ENCODE results near the gene TMEM170A.
A peak's percentile ranks its signal among the peaks of the same experiment; 100 is the strongest.
"Not testable (repeated sequence)": the region's sequence is repeated elsewhere in the genome, so short reads cannot be mapped to it uniquely, and the experiment has no call there.

The TMEM170A gene

DNA sequence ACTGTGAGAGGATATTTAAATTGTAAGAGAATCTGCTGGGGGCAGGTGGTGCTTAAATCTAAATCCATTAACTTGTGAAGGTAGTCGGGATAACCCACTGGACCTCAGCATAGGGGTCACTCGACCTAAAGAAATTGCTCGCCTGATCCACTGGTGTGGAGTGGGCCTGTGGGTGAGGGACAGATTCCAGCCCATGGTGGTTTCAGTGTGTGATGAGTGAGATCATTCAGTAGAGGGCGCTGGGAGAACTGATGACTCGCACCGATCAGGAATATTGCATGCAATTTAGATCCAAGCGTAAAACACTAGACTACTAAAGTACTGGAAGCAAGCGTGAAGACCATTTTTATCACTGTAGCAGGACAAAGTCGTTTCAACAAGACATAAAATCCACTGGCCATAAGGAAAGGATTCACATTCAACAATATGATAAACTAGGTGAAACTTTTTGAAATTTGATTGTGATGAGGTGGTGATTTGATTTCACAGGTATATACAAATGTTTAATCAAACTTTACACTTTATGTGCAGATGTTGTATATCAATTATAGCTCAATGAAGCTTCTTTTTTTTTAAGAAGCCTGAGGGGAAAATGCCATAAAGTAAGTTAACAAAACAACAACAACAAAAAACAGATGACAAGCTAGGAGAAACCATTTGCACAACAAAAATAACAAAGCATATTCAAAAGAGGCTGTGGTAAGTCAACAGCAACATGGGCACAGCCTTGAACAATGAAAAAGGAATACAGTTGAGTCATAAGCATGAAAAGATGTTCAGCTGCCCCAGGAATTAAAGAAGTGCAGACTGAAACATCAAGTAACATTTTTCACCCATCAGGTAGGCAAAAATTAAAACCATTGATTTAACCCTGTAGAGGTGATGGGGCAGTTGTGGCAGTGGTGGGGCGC is 7.5 kb upstream of the TMEM170A start:
- Mint-ChIP-seq H3K36me3 (no peaks in the 10 kb centered on the region), H3K4me3 (no peak overlapping the region), H3K27ac (no peak overlapping the region), H3K4me1 (no peaks in the 10 kb centered on the region), H3K9me3 (no peaks in the 10 kb centered on the region)
- peak; percentile 68 for ATAC-seq
- DNase-seq (ENCODE audit: low spot score in 2 of 2) = peak in 1 of 2 donors; percentile 54

DNA sequence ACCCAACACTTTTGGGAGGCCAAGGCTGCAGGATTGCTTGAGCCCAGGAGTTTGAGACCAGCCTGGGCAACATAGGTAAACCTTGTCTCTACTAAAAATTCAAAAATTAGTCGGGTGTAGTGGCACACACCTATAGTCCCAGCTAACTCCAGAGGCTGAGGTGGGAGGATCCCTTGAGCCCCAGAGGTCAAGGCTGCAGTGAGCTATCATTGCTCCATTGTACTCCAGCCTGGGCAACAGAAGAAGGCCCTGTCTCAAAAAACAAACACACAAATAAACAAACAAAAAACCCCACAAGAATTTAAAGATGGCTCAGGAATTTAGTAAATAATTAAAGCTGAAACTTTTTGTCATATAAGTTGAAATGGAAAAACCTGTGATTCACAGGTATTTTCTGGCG is 2.3 kb upstream of the TMEM170A start:
- no peaks in the 10 kb centered on the region for H3K9me3 Mint-ChIP-seq
- H3K4me3 Mint-ChIP-seq = no peak overlapping the region
- no peak overlapping the region for H3K27ac Mint-ChIP-seq

GRCh38 chr16:75463389-75464121 is 934 bp downstream of the TMEM170A start:
- peak; percentile 9 for ATAC-seq
- Mint-ChIP-seq H3K4me3 (peak overlapping the region; percentile 92), H3K27ac (peak overlapping the region; percentile 93), H3K36me3 (peaks cover 16% of the 10 kb centered on the region), H3K4me1 (peaks cover 53% of the 10 kb centered on the region)
- H3K9me3 Mint-ChIP-seq = not testable (repeated sequence)
- peak in 1 of 2 donors; percentile 56 for DNase-seq (ENCODE audit: low spot score in 2 of 2)

More for the DNA sequence above, 2.3 kb upstream of the TMEM170A start:
- Mint-ChIP-seq H3K36me3 (peaks cover 10% of the 10 kb centered on the region), H3K4me1 (peaks cover 26% of the 10 kb centered on the region)
- ATAC-seq (no peak), DNase-seq (ENCODE audit: low spot score in 2 of 2) (no peak)

GRCh38 chr16:75462806-75463205 is 1.7 kb downstream of the TMEM170A start:
- DNase-seq (ENCODE audit: low spot score in 2 of 2) = no peak
- Mint-ChIP-seq H3K36me3 (peaks cover 16% of the 10 kb centered on the region), H3K9me3 (no peaks in the 10 kb centered on the region), H3K27ac (peak overlapping the region; percentile 93), H3K4me3 (peak overlapping the region; percentile 92), H3K4me1 (peaks cover 58% of the 10 kb centered on the region)
- ATAC-seq = peak; percentile 52

- no peak overlapping the region for H3K27ac Mint-ChIP-seq
- H3K4me3 Mint-ChIP-seq = no peak overlapping the region
- no peaks in the 10 kb centered on the region for H3K9me3 Mint-ChIP-seq
- H3K4me1 Mint-ChIP-seq = peaks cover 69% of the 10 kb centered on the region
- peaks cover 16% of the 10 kb centered on the region for H3K36me3 Mint-ChIP-seq
- ATAC-seq (no peak), DNase-seq (ENCODE audit: low spot score in 2 of 2) (no peak)
Measured at GRCh38 chr16:75461575-75461974, 2.9 kb downstream of the TMEM170A start.

DNA sequence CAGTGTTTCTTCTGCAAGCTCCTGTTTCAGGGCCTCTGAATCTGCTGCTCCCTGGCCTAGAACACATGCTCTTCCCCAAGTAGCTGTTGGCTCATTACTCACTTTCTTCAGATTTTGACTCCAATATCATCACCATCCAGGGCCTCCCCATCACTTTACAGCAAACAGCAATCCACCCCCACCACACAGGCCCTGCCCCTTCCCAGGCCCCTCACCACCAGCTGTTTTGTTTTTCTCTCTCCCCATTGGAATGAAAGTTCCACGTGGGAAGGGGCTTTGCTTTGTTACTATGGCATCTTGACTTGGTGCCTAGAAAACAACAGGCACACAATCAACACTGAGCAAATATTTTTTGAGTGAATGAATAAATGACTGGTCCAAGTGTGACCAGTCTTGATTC is 4.0 kb downstream of the TMEM170A start:
- Mint-ChIP-seq H3K4me3 (no peak overlapping the region), H3K27ac (peak overlapping the region; percentile 60), H3K9me3 (no peaks in the 10 kb centered on the region), H3K4me1 (peaks cover 71% of the 10 kb centered on the region), H3K36me3 (peaks cover 16% of the 10 kb centered on the region)
- no peak for DNase-seq (ENCODE audit: low spot score in 2 of 2)
- no peak for ATAC-seq

DNA sequence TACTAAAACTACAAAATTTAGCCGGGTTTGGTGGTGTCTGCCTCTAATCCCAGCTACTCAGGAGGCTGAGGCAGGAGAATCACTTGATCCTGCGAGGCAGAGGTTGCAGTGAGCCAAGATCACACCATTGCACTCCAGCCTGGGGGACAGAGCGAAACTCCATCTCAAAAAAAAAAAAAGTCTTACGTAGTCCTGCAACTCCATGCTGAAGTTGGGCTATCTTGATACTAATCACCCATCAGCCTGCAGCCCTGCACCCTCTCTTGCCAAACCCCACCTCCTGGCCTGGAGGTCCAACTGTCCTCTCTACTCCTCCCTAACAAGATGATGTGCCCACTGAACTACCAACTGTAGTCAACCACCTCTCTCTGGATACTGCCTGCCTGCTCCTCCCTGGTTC is 4.8 kb downstream of the TMEM170A start:
- H3K9me3 Mint-ChIP-seq = no peaks in the 10 kb centered on the region
- peaks cover 14% of the 10 kb centered on the region for H3K36me3 Mint-ChIP-seq
- H3K27ac Mint-ChIP-seq = peak overlapping the region; percentile 60
- H3K4me3 Mint-ChIP-seq = no peak overlapping the region
- ATAC-seq (no peak), DNase-seq (ENCODE audit: low spot score in 2 of 2) (no peak)
- H3K4me1 Mint-ChIP-seq = peaks cover 70% of the 10 kb centered on the region

DNA sequence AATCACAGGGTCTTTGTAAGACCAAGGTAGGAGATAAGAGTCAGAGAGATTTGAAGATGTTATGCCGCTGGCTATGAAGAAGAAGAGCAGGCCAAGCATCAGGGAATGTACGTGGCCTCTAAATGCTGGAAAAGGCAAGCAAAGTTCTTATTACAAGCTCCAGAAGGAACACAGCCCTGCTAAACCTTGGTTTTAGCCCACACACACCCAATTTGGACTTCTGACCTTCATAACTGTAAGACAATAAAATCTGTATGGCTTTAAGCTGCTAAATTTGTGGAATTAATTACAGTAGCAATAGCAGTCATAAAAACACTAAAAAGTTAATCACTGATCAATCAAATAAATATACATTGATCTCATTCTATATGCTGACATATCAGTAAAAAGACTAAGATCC is 6.0 kb downstream of the TMEM170A start:
- Mint-ChIP-seq H3K9me3 (no peaks in the 10 kb centered on the region), H3K36me3 (peaks cover 6% of the 10 kb centered on the region), H3K4me1 (peaks cover 74% of the 10 kb centered on the region), H3K4me3 (no peak overlapping the region), H3K27ac (no peak overlapping the region)
- ATAC-seq (no peak), DNase-seq (ENCODE audit: low spot score in 2 of 2) (no peak)

DNA sequence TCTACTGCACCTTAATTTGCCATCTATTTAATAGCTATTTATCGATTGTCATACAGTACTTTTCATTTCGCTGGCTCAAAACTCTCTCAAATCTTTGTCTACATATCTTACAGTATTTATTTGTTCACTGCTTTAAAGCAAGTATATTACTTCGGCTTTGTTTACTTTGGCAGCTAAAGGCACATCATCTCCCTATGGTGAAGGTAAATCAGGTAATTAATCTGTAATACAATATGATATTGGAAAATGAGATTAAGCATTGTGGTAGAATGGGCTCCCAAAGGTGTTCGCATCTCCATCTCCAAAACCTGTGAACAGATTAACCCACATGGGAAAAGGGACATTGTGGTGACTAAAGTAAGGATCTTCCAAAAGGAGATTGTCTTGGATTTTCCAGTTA is 6.5 kb downstream of the TMEM170A start:
- Mint-ChIP-seq H3K4me1 (peaks cover 74% of the 10 kb centered on the region), H3K9me3 (no peaks in the 10 kb centered on the region), H3K4me3 (no peak overlapping the region), H3K27ac (no peak overlapping the region), H3K36me3 (peaks cover 6% of the 10 kb centered on the region)
- ATAC-seq = no peak
- no peak for DNase-seq (ENCODE audit: low spot score in 2 of 2)

GRCh38 chr16:75457485-75458021 is 6.9 kb downstream of the TMEM170A start:
- peak overlapping the region; percentile 77 for H3K27ac Mint-ChIP-seq
- ATAC-seq = no peak

DNA sequence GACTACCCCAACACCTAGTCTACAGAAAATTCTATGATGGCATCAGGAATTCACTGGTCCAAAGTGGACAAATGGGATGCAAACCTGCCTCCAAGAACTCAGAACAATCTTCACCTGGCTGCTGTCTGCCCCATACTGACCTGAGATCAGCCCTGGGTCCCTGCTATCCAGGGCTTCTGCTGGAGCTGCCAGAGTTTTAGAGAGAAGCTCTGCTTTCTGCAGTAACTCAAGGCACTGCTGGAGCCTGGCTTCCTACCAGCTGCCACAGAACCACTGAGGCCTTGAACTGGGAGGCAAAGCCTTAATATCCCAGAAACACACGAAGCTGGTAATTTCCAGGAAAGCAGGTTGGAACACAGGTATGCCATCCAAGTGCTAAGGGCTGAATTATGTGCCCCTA is 7.5 kb downstream of the TMEM170A start:
- Mint-ChIP-seq H3K4me3 (no peak overlapping the region), H3K36me3 (peaks cover 11% of the 10 kb centered on the region), H3K27ac (peak overlapping the region; percentile 77), H3K4me1 (peaks cover 70% of the 10 kb centered on the region), H3K9me3 (no peaks in the 10 kb centered on the region)
- DNase-seq (ENCODE audit: low spot score in 2 of 2) (no peak), ATAC-seq (no peak)

More at GRCh38 chr16:75457485-75458021, 6.9 kb downstream of the TMEM170A start:
- H3K4me3 Mint-ChIP-seq = no peak overlapping the region
- peaks cover 74% of the 10 kb centered on the region for H3K4me1 Mint-ChIP-seq
- no peak for DNase-seq (ENCODE audit: low spot score in 2 of 2)
- H3K9me3 Mint-ChIP-seq = no peaks in the 10 kb centered on the region
- H3K36me3 Mint-ChIP-seq = peaks cover 6% of the 10 kb centered on the region

- not testable (repeated sequence) for H3K4me3 Mint-ChIP-seq; DNase-seq (ENCODE audit: low spot score in 2 of 2); H3K9me3 Mint-ChIP-seq; ATAC-seq
- Mint-ChIP-seq H3K36me3 (peaks cover 11% of the 10 kb centered on the region), H3K4me1 (peaks cover 65% of the 10 kb centered on the region), H3K27ac (peak overlapping the region; percentile 77)
Measured at GRCh38 chr16:75456486-75456885, 8.0 kb downstream of the TMEM170A start.

- no peak overlapping the region for H3K4me3 Mint-ChIP-seq
- H3K4me1 Mint-ChIP-seq = peaks cover 58% of the 10 kb centered on the region
- ATAC-seq = no peak
- H3K9me3 Mint-ChIP-seq = no peaks in the 10 kb centered on the region
- DNase-seq (ENCODE audit: low spot score in 2 of 2) = no peak
- H3K27ac Mint-ChIP-seq = peak overlapping the region; percentile 20
- peaks cover 19% of the 10 kb centered on the region for H3K36me3 Mint-ChIP-seq
Measured at GRCh38 chr16:75455677-75456076, 8.8 kb downstream of the TMEM170A start.

GRCh38 chr16:75452464-75453190 is 11.9 kb downstream of the TMEM170A start:
- Mint-ChIP-seq H3K9me3 (no peaks in the 10 kb centered on the region), H3K4me3 (no peak overlapping the region), H3K27ac (no peak overlapping the region), H3K36me3 (peaks cover 44% of the 10 kb centered on the region), H3K4me1 (peaks cover 35% of the 10 kb centered on the region)
- DNase-seq (ENCODE audit: low spot score in 2 of 2) (no peak), ATAC-seq (no peak)

GRCh38 chr16:75446416-75446815 is 18.1 kb downstream of the TMEM170A start:
- Mint-ChIP-seq H3K4me1 (no peaks in the 10 kb centered on the region), H3K36me3 (peaks cover 68% of the 10 kb centered on the region), H3K9me3 (no peaks in the 10 kb centered on the region), H3K27ac (no peak overlapping the region), H3K4me3 (no peak overlapping the region)
- DNase-seq (ENCODE audit: low spot score in 2 of 2) = no peak
- no peak for ATAC-seq
